ENCODE measurements around the gene PTX4. TPM values are rescaled to one million over a fixed set of nuclear protein-coding genes. Genes with fewer than 3 reads are reported as not detected.

Gene PTX4
- polyA plus RNA-seq, 3 donors, result 0.19 TPM; not detected in 2

- Histone ChIP-seq H3K27ac (ENCODE audit: low read depth in 1 of 2, low read length in 2 of 2) (no peak overlapping the region), H3K4me1 (ENCODE audit: control insufficient read depth in 1 of 2, insufficient read depth in 2 of 2, low read length in 2 of 2) (no peaks in the 10 kb centered on the region), H3K4me3 (replicated peaks in 1 of 3; ENCODE audit: low read depth in 2 of 3, low read length in 3 of 3) (no peak overlapping the region), H3K4me2 (replicated peaks; ENCODE audit: extremely low read depth, low read length, poor library complexity, severe bottlenecking) (no peak overlapping the region), H3K27me3 (ENCODE audit: control insufficient read depth in 2 of 2, insufficient read depth in 2 of 2, low read length in 2 of 2) (no peaks in the 10 kb centered on the region), H3K9ac (ENCODE audit: insufficient read depth, low read length, poor library complexity, severe bottlenecking) (no peak overlapping the region), H2AFZ (ENCODE audit: insufficient read depth, low read depth, low read length, poor library complexity, severe bottlenecking) (no peak overlapping the region), H4K20me1 (ENCODE audit: insufficient read depth, low read length) (no peaks in the 10 kb centered on the region), H3K79me2 (ENCODE audit: insufficient read depth, low read length) (no peaks in the 10 kb centered on the region), H3K36me3 (replicated peaks in 1 of 2; ENCODE audit: control insufficient read depth in 1 of 2, insufficient read depth in 2 of 2, low read length in 2 of 2) (peaks cover 0 to 4% of the 10 kb centered on the region in 2 donors), H3K9me3 (replicated peaks in 1 of 2; ENCODE audit: control insufficient read depth in 1 of 2, insufficient read depth in 1 of 2, low read length in 2 of 2) (no peaks in the 10 kb centered on the region)
- intact Hi-C loops (cut with micrococcal nuclease), result no loop called here
- no peak overlapping the region for H3K27ac Mint-ChIP-seq
- H3K4me1 Mint-ChIP-seq, result no peaks in the 10 kb centered on the region
- no peak for TF ChIP-seq CTCF (IDR thresholded peaks at IDR 0.05)
- 94% methylated on average over 13 of the region's 27 CpGs for WGBS (ENCODE audit: insufficient coverage)
- no peak for DNase-seq
- peaks cover 0 to 3% (median 2%) of the 10 kb centered on the region in 3 donors for H3K27me3 Mint-ChIP-seq (ENCODE audit: low read depth in 3 of 3)
- H3K36me3 Mint-ChIP-seq, result peaks cover 0 to 15% of the 10 kb centered on the region in 2 donors
- H3K4me3 Mint-ChIP-seq, result no peak overlapping the region
- no peaks in the 10 kb centered on the region for H3K9me3 Mint-ChIP-seq
Observed at GRCh38 chr16:1439058-1439698, 49.6 kb downstream of the PTX4 start.

- no peak overlapping the region for H3K4me3 ChIP-seq (replicated peaks in 1 of 3; ENCODE audit: low read depth in 2 of 3, low read length in 3 of 3)
- no peaks in the 10 kb centered on the region for H3K79me2 ChIP-seq (ENCODE audit: insufficient read depth, low read length)
- Mint-ChIP-seq H3K27me3 (ENCODE audit: low read depth in 3 of 3) (peaks cover 0 to 6% (median 3%) of the 10 kb centered on the region in 3 donors), H3K36me3 (peaks cover 0 to 15% of the 10 kb centered on the region in 2 donors), H3K27ac (no peak overlapping the region), H3K4me3 (no peak overlapping the region), H3K4me1 (no peaks in the 10 kb centered on the region), H3K9me3 (no peaks in the 10 kb centered on the region)
- H3K27me3 ChIP-seq (ENCODE audit: control insufficient read depth in 2 of 2, insufficient read depth in 2 of 2, low read length in 2 of 2), result peaks cover 0 to 6% of the 10 kb centered on the region in 2 donors
- no peak overlapping the region for H2AFZ ChIP-seq (ENCODE audit: insufficient read depth, low read depth, low read length, poor library complexity, severe bottlenecking)
- intact Hi-C loops (cut with micrococcal nuclease), result no loop called here
- H3K9me3 ChIP-seq (replicated peaks in 1 of 2; ENCODE audit: control insufficient read depth in 1 of 2, insufficient read depth in 1 of 2, low read length in 2 of 2), result no peaks in the 10 kb centered on the region
- H4K20me1 ChIP-seq (ENCODE audit: insufficient read depth, low read length), result no peaks in the 10 kb centered on the region
- H3K36me3 ChIP-seq (replicated peaks in 1 of 2; ENCODE audit: control insufficient read depth in 1 of 2, insufficient read depth in 2 of 2, low read length in 2 of 2), result peaks cover 0 to 4% of the 10 kb centered on the region in 2 donors
- no peak overlapping the region for H3K27ac ChIP-seq (ENCODE audit: low read depth in 1 of 2, low read length in 2 of 2)
- H3K4me1 ChIP-seq (ENCODE audit: control insufficient read depth in 1 of 2, insufficient read depth in 2 of 2, low read length in 2 of 2), result peaks cover 0 to 1% of the 10 kb centered on the region in 2 donors
- H3K9ac ChIP-seq (ENCODE audit: insufficient read depth, low read length, poor library complexity, severe bottlenecking), result no peak overlapping the region
- DNase-seq, result no peak
- WGBS (ENCODE audit: insufficient coverage), result 93% methylated on average over 31 of the region's 35 CpGs
- no peak for TF ChIP-seq CTCF (IDR thresholded peaks at IDR 0.05)
- H3K4me2 ChIP-seq (replicated peaks; ENCODE audit: extremely low read depth, low read length, poor library complexity, severe bottlenecking), result no peak overlapping the region
Observed at GRCh38 chr16:1438229-1439057, 50.3 kb downstream of the PTX4 start.

All from CD14-positive monocyte (primary cell).